HepG2 (cell line): ENCODE results near the gene SGPP2. TPM values are rescaled to one million over a fixed set of nuclear protein-coding genes. Genes with fewer than 3 reads are reported as not detected.
"Not testable (repeated sequence)": the region's sequence is repeated elsewhere in the genome, so short reads cannot be mapped to it uniquely, and the experiment has no call there.

Source experiments
- ATAC-seq: fragments of 200-7000 bp; cut with Tn5 transposase; 3 replicates; pipeline ENCODE4 v1.9.1; 2020; ENCODE audit warnings: mild to moderate bottlenecking, moderate library complexity
- BruUV-seq: library from RNA; stranded (reverse); fragments of 400-500 nt; replicated peaks from 2 replicates; lab custom pipeline; 2021; lab: Mats Ljungman, UMichigan
- CTCF ChIA-PET: fragments of 300-600 bp; formaldehyde crosslinking; extraction: SDS; loops from one replicate; lab custom pipeline; 2021; ENCODE audit warnings: low total read pairs, inconsistent platforms, low intra/inter-chr PET ratio; lab: Yijun Ruan, JAX
- POLR2A ChIA-PET: fragments of 350-600 bp; sonication (Branson Sonifier 250); formaldehyde crosslinking; loops from one replicate; lab custom pipeline; 2020; ENCODE audit warnings: antibody characterized with exemption, inconsistent platforms; lab: Yijun Ruan, JAX
- DNase-seq: peaks from one replicate; pipeline ENCODE4 v3.0.0-alpha.2; 2015; ENCODE audit warnings: low spot score
- FAIRE-seq: peaks from 3 replicates; lab custom pipeline; 2011; peaks lifted over from hg19 to GRCh38; lab: Jason Lieb, UNC
- H2AFZ ChIP-seq: one replicate; pipeline ENCODE4 v1.6.1; 2011; ENCODE audit warnings: low read length, inconsistent platforms
- H3K27ac ChIP-seq: fragments of 300-600 bp; 3 replicates; pipeline ENCODE4 v1.8.0; 2011; ENCODE audit warnings: mixed run types, mild to moderate bottlenecking, mixed read lengths, low read length, inconsistent platforms; ENCODE audit not compliant: insufficient read depth; ENCODE audit errors: extremely low read length
- H3K27me3 ChIP-seq, 2 experiments: fragments of 200-600 bp in 1 of 2; 2 replicates in 1 of 2; 3 replicates in 1 of 2; pipeline versions ENCODE4 v1.6.0 to v1.8.0; 2011; ENCODE audit warnings: low read length in 2 of 2, mild to moderate bottlenecking in 2 of 2, moderate library complexity in 2 of 2, inconsistent platforms in 1 of 2; ENCODE audit not compliant: insufficient read depth in 2 of 2, control insufficient read depth in 1 of 2
- H3K36me3 ChIP-seq, 2 experiments: fragments of 200-600 bp in 1 of 2; replicated peaks in 1 of 2; 2 replicates in 1 of 2; 3 replicates in 1 of 2; pipeline versions ENCODE4 v1.5.1 to v1.8.0; 2011; ENCODE audit warnings: low read length in 2 of 2, inconsistent platforms in 1 of 2; ENCODE audit not compliant: insufficient read depth in 2 of 2, control insufficient read depth in 1 of 2
- H3K4me1 ChIP-seq: 2 replicates; pipeline ENCODE4 v1.5.1; 2012; ENCODE audit warnings: low read length, inconsistent platforms; ENCODE audit not compliant: insufficient read depth
- H3K4me2 ChIP-seq: 2 replicates; pipeline ENCODE4 v1.6.0; 2011; ENCODE audit warnings: low read depth, low read length, inconsistent platforms
- H3K4me3 ChIP-seq, 3 experiments: fragments of 200-600 bp in 1 of 3; sonication (generic), shearing (Covaris generic) in 1 of 3; replicated peaks in 1 of 3; 2 replicates each; pipeline ENCODE4 v1.5.1; 2011 to 2016; ENCODE audit warnings: low read length in 3 of 3, inconsistent platforms in 2 of 3, low read depth in 2 of 3, mild to moderate bottlenecking in 2 of 3, control low read depth in 1 of 3, mixed read lengths in 1 of 3; ENCODE audit not compliant: insufficient read depth in 1 of 3
- H3K79me2 ChIP-seq: one replicate; pipeline ENCODE4 v1.6.1; 2011; ENCODE audit warnings: low read length, inconsistent platforms; ENCODE audit not compliant: insufficient read depth
- H3K9ac ChIP-seq: 2 replicates; pipeline ENCODE4 v1.6.0; 2011; ENCODE audit warnings: mild to moderate bottlenecking, low read depth, low read length, inconsistent platforms; ENCODE audit not compliant: insufficient read depth
- H3K9me3 ChIP-seq: 2 replicates; pipeline ENCODE4 v1.5.1; 2012; ENCODE audit warnings: mild to moderate bottlenecking, low read length
- H4K20me1 ChIP-seq: 2 replicates; pipeline ENCODE4 v1.6.0; 2011; ENCODE audit warnings: inconsistent platforms, mild to moderate bottlenecking, low read length, moderate library complexity; ENCODE audit not compliant: insufficient read depth
- CCDC6 ChIP-seq: sonication (generic); formaldehyde crosslinking; IDR thresholded peaks from 2 replicates; pipeline ENCODE4 v1.8.1; 2022; ENCODE audit warnings: mild to moderate bottlenecking, missing genetic modification reagents, moderate library complexity
- IRF1 ChIP-seq: sonication (generic); formaldehyde crosslinking; IDR thresholded peaks from 2 replicates; pipeline ENCODE4 v1.4.0; 2020; ENCODE audit warnings: low read depth, mild to moderate bottlenecking, missing genetic modification reagents
- KDM6A ChIP-seq: IDR thresholded peaks from 2 replicates; pipeline ENCODE4 v1.6.1; 2016; ENCODE audit warnings: low read depth
- MYPOP ChIP-seq: sonication (generic); formaldehyde crosslinking; IDR thresholded peaks from 2 replicates; pipeline ENCODE4 v1.8.1; 2023; ENCODE audit warnings: mild to moderate bottlenecking, moderate library complexity, missing genetic modification reagents
- SAFB2 ChIP-seq: sonication (generic); formaldehyde crosslinking; IDR thresholded peaks from 2 replicates; pipeline ENCODE4 v1.5.1; 2020; ENCODE audit warnings: missing genetic modification reagents, low read depth, mild to moderate bottlenecking, borderline replicate concordance
- ZBTB10 ChIP-seq: sonication (generic); formaldehyde crosslinking; IDR thresholded peaks from 2 replicates; pipeline ENCODE4 v1.4.0; 2020; ENCODE audit warnings: missing genetic modification reagents, borderline replicate concordance
- ZNF121 ChIP-seq: sonication (generic); formaldehyde crosslinking; IDR thresholded peaks from 2 replicates; pipeline ENCODE4 v1.5.0; 2020; ENCODE audit warnings: mild to moderate bottlenecking, missing genetic modification reagents
- ZNF274 ChIP-seq: sonication (generic); formaldehyde crosslinking; IDR thresholded peaks from 2 replicates; pipeline ENCODE4 v1.5.1; 2020; ENCODE audit warnings: mild to moderate bottlenecking, missing genetic modification reagents
- ZNF570 ChIP-seq: sonication (generic); formaldehyde crosslinking; IDR thresholded peaks from 2 replicates; pipeline ENCODE4 v1.4.0; 2020; ENCODE audit warnings: mild to moderate bottlenecking, missing genetic modification reagents, borderline replicate concordance
- ZNF619 ChIP-seq: sonication (generic); formaldehyde crosslinking; IDR thresholded peaks from 2 replicates; pipeline ENCODE4 v1.4.0; 2020; ENCODE audit warnings: mild to moderate bottlenecking, missing genetic modification reagents
- ZNF766 ChIP-seq: sonication (generic); formaldehyde crosslinking; IDR thresholded peaks from 2 replicates; pipeline ENCODE4 v1.5.0; 2020; ENCODE audit warnings: missing genetic modification reagents, borderline replicate concordance
- ZXDC ChIP-seq: sonication (generic); formaldehyde crosslinking; IDR thresholded peaks from 2 replicates; pipeline ENCODE4 v1.5.0; 2020; ENCODE audit warnings: mild to moderate bottlenecking, missing genetic modification reagents
- WGBS: methylation state at CpG from one replicate; pipeline ENCODE4 v1.1.6; 2017; ENCODE audit warnings: low lambda C conversion rate; 5-methylcytosine and 5-hydroxymethylcytosine counted together
- in situ Hi-C: cut with HindIII; loops from 2 replicates; pipeline ENCODE4 v1.10.0; 2017; ENCODE audit warnings: low pct_unique_long_range_greater_than_20kb; ENCODE audit not compliant: extremely low pct_ligation_motif_present
- intact Hi-C: fragments of 100-400 bp; cut with micrococcal nuclease; formaldehyde crosslinking; loops from one replicate; pipeline ENCODE4 v1.10.0; 2022; ENCODE audit not compliant: unreplicated experiment
- polyA plus RNA-seq, 8 experiments: library from polyadenylated mRNA; depleted of rRNA in 3 of 8; stranded (reverse) in 7 of 8; unstranded in 1 of 8; fragments of >200 nt; fragmentation: Illumina TruSeq in 4 of 8; extraction: Trizol in 4 of 8; gene quantifications; 2 replicates each; pipeline versions ENCODE4 v1.2.1 to v1.2.3, GENCODE V29; 2011 to 2016; ENCODE audit warnings: low read depth in 4 of 8, missing spikeins in 1 of 8, mixed read lengths in 1 of 8; ENCODE audit not compliant: insufficient read depth in 1 of 8
- total RNA-seq, 5 experiments: library from RNA; depleted of rRNA; stranded (reverse); fragments of >200 nt; fragmentation: Illumina TruSeq; extraction: Trizol; gene quantifications; 2 replicates each; pipeline ENCODE4 v1.2.3, GENCODE V29; 2016; ENCODE audit warnings: low read depth in 1 of 5

SGPP2 gene
- total and polyA plus RNA-seq, 2 of the 13 experiments (the other 11 are each of a cell fraction or from before 2014, with no cell fraction given): not detected

GRCh38 chr2:222410534-222410933 is 13.8 kb upstream of the SGPP2 start:
- Histone ChIP-seq H4K20me1 (no peaks in the 10 kb centered on the region), H3K36me3 (no peaks in the 10 kb centered on the region), H3K9me3 (peaks cover 22% of the 10 kb centered on the region; the same call in 1 of the 2 replicates), H3K4me1 (no peaks in the 10 kb centered on the region), H3K79me2 (no peaks in the 10 kb centered on the region), H2AFZ (no peak overlapping the region), H3K27ac (no peak overlapping the region), H3K9ac (no peak overlapping the region), H3K4me3 (no peak overlapping the region), H3K27me3 (no peaks in the 10 kb centered on the region), H3K4me2 (no peak overlapping the region)
- DNase-seq: no peak
- TF ChIP-seq CCDC6 (CRISPR knock-in tag) (no peak), ZNF766 (CRISPR knock-in tag) (no peak), ZNF619 (no peak), SAFB2 (CRISPR knock-in tag) (no peak), ZXDC (no peak), KDM6A (no peak), IRF1 (CRISPR knock-in tag) (no peak), ZBTB10 (CRISPR knock-in tag) (no peak), ZNF274 (CRISPR knock-in tag) (no peak), ZNF121 (CRISPR knock-in tag) (no peak), ZNF570 (CRISPR knock-in tag) (no peak), MYPOP (CRISPR knock-in tag) (no peak)
- FAIRE-seq: no peak
- no TSS peak for BruUV-seq
- POLR2A ChIA-PET: no interaction called here
- CTCF ChIA-PET: no interaction called here
- 0% methylated on average over 4 of the region's 4 CpGs for WGBS
- intact Hi-C loops (no loop called here), in situ Hi-C loops (no loop called here)
- ATAC-seq: no peak

- in situ Hi-C loops, H3K27me3 ChIP-seq, CTCF ChIA-PET, H3K4me3 ChIP-seq, H3K9ac ChIP-seq, intact Hi-C loops, BruUV-seq, H4K20me1 ChIP-seq, H3K79me2 ChIP-seq, H3K36me3 ChIP-seq, FAIRE-seq, POLR2A ChIA-PET, H3K4me1 ChIP-seq, DNase-seq, ATAC-seq, H3K4me2 ChIP-seq, H2AFZ ChIP-seq, H3K27ac ChIP-seq: not testable (repeated sequence)
- 3% methylated on average over 2 of the region's 2 CpGs for WGBS
- peaks cover 22% of the 10 kb centered on the region; the same call in 1 of the 2 replicates for H3K9me3 ChIP-seq
Observed at GRCh38 chr2:222412334-222412733, 12.0 kb upstream of the SGPP2 start.
